Measurements from ENCODE around the gene EPHB1.

Gene EPHB1

GRCh38 chr3:135142530-135142929 is 347.5 kb downstream of the EPHB1 start:
- DNase-seq = no peak

GRCh38 chr3:135143474-135143873 is 348.4 kb downstream of the EPHB1 start:
- DNase-seq = no peak

GRCh38 chr3:135145581-135145980 is 350.5 kb downstream of the EPHB1 start:
- DNase-seq = no peak

GRCh38 chr3:135147657-135148056 is 352.6 kb downstream of the EPHB1 start:
- no peak for DNase-seq

GRCh38 chr3:135148398-135149020 is 353.4 kb downstream of the EPHB1 start:
- DNase-seq = no peak

GRCh38 chr3:135149707-135150681 is 354.9 kb downstream of the EPHB1 start:
- DNase-seq = no peak

- no peak for DNase-seq
Measured at GRCh38 chr3:135154186-135154585, 359.1 kb downstream of the EPHB1 start.

- DNase-seq = no peak
Measured at GRCh38 chr3:135155228-135155627, 360.2 kb downstream of the EPHB1 start.

GRCh38 chr3:135155791-135156190 is 360.7 kb downstream of the EPHB1 start:
- DNase-seq = no peak

GRCh38 chr3:135157045-135157740 is 362.1 kb downstream of the EPHB1 start:
- DNase-seq = no peak

GRCh38 chr3:135158520-135158919 is 363.5 kb downstream of the EPHB1 start:
- no peak for DNase-seq

GRCh38 chr3:135159681-135160247 is 364.7 kb downstream of the EPHB1 start:
- DNase-seq = no peak

- no peak for DNase-seq
Measured at GRCh38 chr3:135161425-135161824, 366.4 kb downstream of the EPHB1 start.

GRCh38 chr3:135163701-135164100 is 368.6 kb downstream of the EPHB1 start:
- DNase-seq = no peak

GRCh38 chr3:135165260-135165659 is 370.2 kb downstream of the EPHB1 start:
- DNase-seq = no peak

GRCh38 chr3:135166266-135166825 is 371.3 kb downstream of the EPHB1 start:
- no peak for DNase-seq

GRCh38 chr3:135168822-135169221 is 373.8 kb downstream of the EPHB1 start:
- no peak for DNase-seq

GRCh38 chr3:135169651-135170050 is 374.6 kb downstream of the EPHB1 start:
- no peak for DNase-seq

- DNase-seq = no peak
Measured at GRCh38 chr3:135170732-135171131, 375.7 kb downstream of the EPHB1 start.

GRCh38 chr3:135172191-135172869 is 377.3 kb downstream of the EPHB1 start:
- DNase-seq = no peak

- DNase-seq = no peak
Measured at GRCh38 chr3:135175728-135176277, 380.7 kb downstream of the EPHB1 start.

- no peak for DNase-seq
Measured at GRCh38 chr3:135176881-135177280, 381.8 kb downstream of the EPHB1 start.

Measured in EL (cell line).